Heart right ventricle (tissue), 16 donors: ENCODE data around the gene VAPB. TPM values are rescaled to one million over a fixed set of nuclear protein-coding genes. Genes with fewer than 3 reads are reported as not detected.

Source experiments
- ATAC-seq, 8 donors: fragments of 200-7000 bp; cut with Tn5 transposase; one replicate each; pipeline ENCODE4 v1.9.1; 2020; ENCODE audit warnings: mild to moderate bottlenecking in 8 of 8, moderate library complexity in 8 of 8, moderate number of reproducible peaks in 1 of 8
- DNase-seq, 2 donors: peaks; one replicate each; pipeline ENCODE4 v3.0.0-alpha.2; 2020
- H3K27ac ChIP-seq, 10 donors: fragments of 200-600 bp; sonication (generic) in 2 of 10; one replicate each; pipeline versions ENCODE4 v1.5.0 to v1.8.0; 2020 to 2022; ENCODE audit warnings: mild to moderate bottlenecking in 3 of 10
- H3K27me3 ChIP-seq, 7 donors: fragments of 200-600 bp; one replicate each; pipeline ENCODE4 v1.8.0; 2021 to 2022; ENCODE audit warnings: mild to moderate bottlenecking in 2 of 7
- H3K36me3 ChIP-seq, 9 donors: fragments of 200-600 bp; sonication (generic) in 1 of 9; one replicate each; pipeline versions ENCODE4 v1.5.0 to v1.8.0; 2020 to 2022; ENCODE audit warnings: mild to moderate bottlenecking in 2 of 9
- H3K4me1 ChIP-seq, 9 donors: fragments of 200-600 bp; sonication (generic) in 1 of 9; one replicate each; pipeline versions ENCODE4 v1.5.0 to v1.8.0; 2020 to 2022; ENCODE audit warnings: mild to moderate bottlenecking in 4 of 9
- H3K4me3 ChIP-seq, 10 donors: fragments of 200-600 bp; sonication (generic) in 2 of 10; one replicate each; pipeline versions ENCODE4 v1.5.0 to v1.8.0; 2020 to 2022; ENCODE audit warnings: mild to moderate bottlenecking in 7 of 10, moderate library complexity in 2 of 10
- H3K9me3 ChIP-seq, 11 donors: fragments of 200-600 bp in 10 of 11; sonication (generic) in 2 of 11; one replicate each; pipeline versions ENCODE4 v1.5.0 to v1.8.0; 2013 to 2022; ENCODE audit warnings: mild to moderate bottlenecking in 2 of 11, control low read depth in 1 of 11, moderate library complexity in 1 of 11
- WGBS, 2 donors: extraction: QIAGEN DNeasy Blood & Tissue Kit; methylation state at CpG; one replicate each; pipeline ENCODE4 v1.1.7; 2013; ENCODE audit warnings: inconsistent platforms in 1 of 2; 5-methylcytosine and 5-hydroxymethylcytosine counted together
- intact Hi-C, 10 donors: fragments of 100-400 bp; cut with DNase I; formaldehyde crosslinking; loops; one replicate each; pipeline versions ENCODE4 v1.11.1 to v1.14.2; 2022
- polyA plus RNA-seq, 2 donors: library from polyadenylated mRNA; stranded (reverse); fragments of 200-250 nt; gene quantifications; one replicate each; pipeline ENCODE4 v1.2.3, GENCODE V29; 2013
- total RNA-seq, 10 donors: library from RNA; stranded (reverse); fragmentation: NEBNext Ultra II Directional in 3 of 10; extraction: Animal tissue kit (Norgen Biotek cat#: 25700) in 3 of 10; gene quantifications; one replicate each; pipeline versions ENCODE4 v1.2.1 to v1.2.4, GENCODE V29; 2021 to 2023
- TF ChIP-seq, protein P1 (sequence below), 9 donors: fragments of 200-600 bp; sonication (generic) in 2 of 9; IDR thresholded peaks; one replicate each; pipeline versions ENCODE4 v1.5.0 to v1.8.0; 2021 to 2022; ENCODE audit warnings: antibody characterized with exemption in 9 of 9, mild to moderate bottlenecking in 5 of 9, moderate library complexity in 1 of 9
- donor health status: Arrhythmogenic right ventricular cardiomyopathy.
- donor health status: ischemic (EF 13 %, LVEDD 7.1; RV severe dilation, severe dysfunction).
- donor health status: healthy with polysubstance abuse.
- donor health status: DM: no; HTN: yes; CAD: no.
- donor health status: DM: no; HTN: no; CAD: no.
- donor health status: ischemic (EF 25% LVEDD 6.9; RV normal size, moderate dysfunction).
- donor health status: ischemic (EF 25% LVEDD 5.7; RV mildly dilated, moderate dysfunction).
- donor health status: healthy.
- donor health status: DM: yes; HTN: yes; CAD: no.
- donor health status: Ischemic cardiomyopathy.
- donor health status: ischemic (EF 35%, LVEDD 5.7; RV mildly dilated, moderate dysfunction).
- donor health status: nonischemic (EF 11% LVEDD 7.7; RV severe dilation, severe dysfunction).
- donor health status: DM: yes; HTN: yes; CAD: no.
- donor health status: PGD.
- donor health status: ischemic (EF 29% LVEDD 5.4; RV normal size, mild dysfunction).
- donor health status: nonischemic (EF 23%, LVEDD 6.1; RV moderate dilation, normal function).

VAPB gene
- total and polyA plus RNA-seq, 12 donors, result 20.8 to 89.9 (median 69.8) TPM

DNA sequence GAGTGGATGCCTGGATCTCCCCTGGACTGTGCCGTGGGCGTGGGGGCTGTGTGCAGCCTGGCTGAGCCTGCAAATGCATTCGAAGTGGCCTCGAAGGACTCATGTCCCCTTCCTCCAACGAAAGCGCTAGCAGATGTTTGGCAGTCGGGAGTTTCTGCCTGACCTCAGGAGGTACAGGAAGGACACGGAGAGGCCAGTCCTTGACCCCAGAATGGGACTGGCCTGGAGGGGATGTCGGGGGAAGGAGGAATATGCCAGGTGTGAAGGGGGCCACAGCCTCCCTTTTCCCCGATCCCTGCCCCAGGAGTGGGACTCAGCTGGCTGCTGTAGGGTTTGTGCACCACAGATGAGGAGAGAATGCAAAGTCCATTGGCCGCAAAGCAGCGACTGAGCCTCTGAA, 80.6 kb downstream of the VAPB start:
- Histone ChIP-seq H3K27me3 (peaks cover 0 to 5% (median 3%) of the 10 kb centered on the region in 7 donors), H3K4me1 (peaks cover 0 to 17% (median 6%) of the 10 kb centered on the region in 9 donors), H3K9me3 (no peaks in the 10 kb centered on the region), H3K27ac (no peak overlapping the region), H3K36me3 (no peaks in the 10 kb centered on the region), H3K4me3 (no peak overlapping the region)
- intact Hi-C loops, result no loop called here
- DNase-seq (no peak), ATAC-seq (no peak)
- 79% methylated on average over 12 of the region's 12 CpGs for WGBS, 2 donors
- TF ChIP-seq, protein P1, sequence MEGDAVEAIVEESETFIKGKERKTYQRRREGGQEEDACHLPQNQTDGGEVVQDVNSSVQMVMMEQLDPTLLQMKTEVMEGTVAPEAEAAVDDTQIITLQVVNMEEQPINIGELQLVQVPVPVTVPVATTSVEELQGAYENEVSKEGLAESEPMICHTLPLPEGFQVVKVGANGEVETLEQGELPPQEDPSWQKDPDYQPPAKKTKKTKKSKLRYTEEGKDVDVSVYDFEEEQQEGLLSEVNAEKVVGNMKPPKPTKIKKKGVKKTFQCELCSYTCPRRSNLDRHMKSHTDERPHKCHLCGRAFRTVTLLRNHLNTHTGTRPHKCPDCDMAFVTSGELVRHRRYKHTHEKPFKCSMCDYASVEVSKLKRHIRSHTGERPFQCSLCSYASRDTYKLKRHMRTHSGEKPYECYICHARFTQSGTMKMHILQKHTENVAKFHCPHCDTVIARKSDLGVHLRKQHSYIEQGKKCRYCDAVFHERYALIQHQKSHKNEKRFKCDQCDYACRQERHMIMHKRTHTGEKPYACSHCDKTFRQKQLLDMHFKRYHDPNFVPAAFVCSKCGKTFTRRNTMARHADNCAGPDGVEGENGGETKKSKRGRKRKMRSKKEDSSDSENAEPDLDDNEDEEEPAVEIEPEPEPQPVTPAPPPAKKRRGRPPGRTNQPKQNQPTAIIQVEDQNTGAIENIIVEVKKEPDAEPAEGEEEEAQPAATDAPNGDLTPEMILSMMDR (IDR thresholded peaks at IDR 0.05), result no peak

DNA sequence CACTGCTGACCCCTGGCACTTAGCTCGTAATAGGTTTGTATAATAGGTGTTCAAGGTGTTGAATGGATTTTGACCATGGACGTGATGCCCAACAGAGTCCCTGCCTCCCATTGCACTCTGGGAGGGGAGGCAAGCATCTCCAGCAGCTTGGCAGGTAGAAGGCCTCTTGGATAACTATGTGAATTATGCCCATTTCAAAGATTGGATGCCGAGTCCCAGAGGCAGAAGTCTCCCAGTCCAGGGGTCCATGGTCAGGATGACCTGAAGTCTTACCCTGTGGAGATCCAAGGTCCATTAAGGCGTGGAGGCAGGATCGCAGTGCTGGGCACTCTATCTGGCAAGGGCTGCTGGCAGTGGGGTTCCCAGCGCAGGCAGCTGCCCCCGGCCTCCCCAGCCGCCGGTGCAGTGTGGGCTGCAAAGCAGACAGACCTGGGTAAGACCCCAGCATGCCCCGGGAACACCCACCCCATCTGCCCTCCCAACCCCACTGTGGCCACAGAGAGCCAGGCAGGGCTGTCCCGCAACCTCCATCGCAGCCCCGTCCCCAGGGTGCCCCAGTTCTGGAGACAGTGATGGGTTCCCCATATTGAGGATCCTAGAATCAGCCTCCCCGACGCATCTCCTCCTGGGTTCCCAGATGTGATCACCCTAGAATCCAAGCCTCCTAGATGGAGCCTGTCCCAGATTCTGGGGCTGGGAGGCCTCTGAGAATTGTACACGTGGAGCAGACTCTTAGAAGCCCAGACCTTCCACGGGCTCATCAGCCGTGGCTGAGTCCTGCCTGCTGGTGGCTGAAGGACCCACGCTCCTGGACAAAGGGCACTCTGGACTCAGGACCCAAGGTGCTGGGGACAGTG, 81.5 kb downstream of the VAPB start:
- intact Hi-C loops, result no loop called here
- Histone ChIP-seq H3K27me3 (peaks cover 0 to 5% (median 3%) of the 10 kb centered on the region in 7 donors), H3K36me3 (no peaks in the 10 kb centered on the region), H3K4me3 (no peak overlapping the region), H3K27ac (no peak overlapping the region), H3K9me3 (no peaks in the 10 kb centered on the region), H3K4me1 (peaks cover 0 to 17% (median 6%) of the 10 kb centered on the region in 9 donors)
- TF ChIP-seq, protein P1 (IDR thresholded peaks at IDR 0.05), result no peak
- DNase-seq (no peak), ATAC-seq (peak in 5 of 8 donors; percentile 7 to 16 (median 11))
- 91 to 92% methylated on average over 19 of the region's 19 CpGs for WGBS, 2 donors

DNA sequence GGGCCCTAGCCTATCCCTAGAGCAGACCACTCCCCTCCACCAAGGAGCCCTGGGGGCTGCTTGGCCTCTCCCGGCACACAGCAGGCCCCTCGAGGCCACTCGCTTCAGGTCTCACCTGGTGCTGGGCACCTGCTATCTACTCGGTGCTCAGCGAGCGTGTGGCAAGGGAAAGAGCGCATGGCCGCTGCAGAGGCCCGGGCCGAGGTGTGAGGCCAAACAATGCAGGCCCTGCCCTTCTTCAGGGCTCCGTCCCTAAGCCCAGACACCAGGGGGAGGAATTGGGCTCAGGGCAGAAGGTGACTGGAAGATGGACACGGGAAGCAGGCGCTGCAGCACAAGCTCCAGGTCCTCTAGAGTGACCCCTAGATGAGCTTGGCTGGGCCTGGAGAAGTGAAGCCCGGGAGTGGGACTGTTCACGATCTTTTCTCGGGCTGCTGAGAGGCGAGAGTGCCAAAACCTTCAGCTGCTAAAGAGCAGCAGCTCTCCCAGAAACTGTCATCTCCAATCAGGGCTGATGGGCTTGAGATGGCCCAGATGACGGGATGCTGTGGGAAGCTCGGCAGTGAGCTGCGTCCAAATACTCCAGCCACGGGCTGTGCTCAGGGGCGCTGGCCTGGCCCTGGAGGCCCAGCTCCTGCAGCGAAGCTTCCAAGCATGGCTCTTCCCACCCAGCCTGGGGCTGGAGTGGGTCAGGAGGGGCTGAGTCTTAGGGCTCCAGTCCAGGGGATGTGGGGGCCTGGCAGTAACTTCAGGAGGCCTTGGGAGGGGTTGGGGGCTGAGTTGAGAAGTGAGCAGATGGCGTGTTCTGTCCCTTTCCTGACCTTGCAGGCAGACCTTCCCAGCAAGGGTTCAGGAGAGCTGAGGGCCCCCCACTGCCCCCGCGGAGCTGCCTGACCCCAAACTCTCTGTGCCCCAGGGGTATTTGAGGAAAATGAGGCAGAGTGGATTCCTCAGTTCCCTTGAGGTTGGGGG, 82.5 kb downstream of the VAPB start:
- no peaks in the 10 kb centered on the region for H3K36me3 ChIP-seq
- H3K27ac ChIP-seq, result peak overlapping the region in 1 of 10 donors; percentile 15
- peaks cover 0 to 5% (median 3%) of the 10 kb centered on the region in 7 donors for H3K27me3 ChIP-seq
- H3K4me1 ChIP-seq, result peaks cover 0 to 17% (median 6%) of the 10 kb centered on the region in 9 donors
- H3K9me3 ChIP-seq, result peaks cover 0 to 2% (median 0%) of the 10 kb centered on the region in 11 donors
- ATAC-seq (peak; percentile 83 to 94 (median 90)), DNase-seq (peak; percentile 64 to 76)
- WGBS, 2 donors, result 59 to 65% methylated on average over 26 of the region's 26 CpGs
- intact Hi-C loops, result no loop called here
- no peak overlapping the region for H3K4me3 ChIP-seq
- TF ChIP-seq, protein P1 (IDR thresholded peaks at IDR 0.05), result no peak
